ENCODE results near the gene TAF1D.
"Not testable (repeated sequence)": the region's sequence is repeated elsewhere in the genome, so short reads cannot be mapped to it uniquely, and the experiment has no call there.

GRCh38 chr11:93745005-93745755 is 3.9 kb upstream of the TAF1D start:
- TF ChIP-seq GLIS3 (CRISPR knock-in tag; IDR thresholded peaks at IDR 0.05); ZNF8 (CRISPR knock-in tag; IDR thresholded peaks at IDR 0.05); PPARA (CRISPR knock-in tag; IDR thresholded peaks at IDR 0.05; ENCODE audit: borderline replicate concordance); ZNF565 (CRISPR knock-in tag; conservative IDR thresholded peaks at IDR 0.05; ENCODE audit: low read depth); CSDC2 (CRISPR knock-in tag; IDR thresholded peaks at IDR 0.05); ZC3H10 (CRISPR knock-in tag; IDR thresholded peaks at IDR 0.05): not testable (repeated sequence)
